Activated B cell treated with CpG ODN at 0.5 μM for 24 hours (primary cell): ENCODE results near the gene OSBPL5. TPM values are rescaled to one million over a fixed set of nuclear protein-coding genes. Genes with fewer than 3 reads are reported as not detected.

ENCODE experiments used
- ATAC-seq: fragments of 200-7000 bp; cut with Tn5 transposase; one replicate; pipeline ENCODE4 v1.10.0; 2021; ENCODE audit warnings: low read depth, mild to moderate bottlenecking, moderate library complexity
- CTCF ChIA-PET: fragments of 350-600 bp; sonication (Branson Sonifier 250); formaldehyde crosslinking; loops from one replicate; lab custom pipeline; 2021; ENCODE audit warnings: antibody characterized with exemption; lab: Charles Lee
- POLR2A ChIA-PET: fragments of 350-600 bp; sonication (Branson Sonifier 250); formaldehyde crosslinking; loops from one replicate; lab custom pipeline; 2021; ENCODE audit warnings: antibody characterized with exemption; lab: Charles Lee
- DNase-seq: peaks from one replicate; pipeline ENCODE4 v3.0.0; 2022
- H3K27ac Mint-ChIP-seq: one replicate; pipeline ENCODE4 v1.8.0; 2020; ENCODE audit warnings: mixed read lengths
- H3K27me3 Mint-ChIP-seq: one replicate; pipeline ENCODE4 v1.8.0; 2021; ENCODE audit warnings: mixed read lengths
- H3K36me3 Mint-ChIP-seq: one replicate; pipeline ENCODE4 v1.8.0; 2021; ENCODE audit warnings: low read depth, mixed read lengths
- H3K4me1 Mint-ChIP-seq: one replicate; pipeline ENCODE4 v1.8.0; 2021; ENCODE audit warnings: mixed read lengths
- H3K4me3 Mint-ChIP-seq: one replicate; pipeline ENCODE4 v1.8.0; 2020; ENCODE audit warnings: mild to moderate bottlenecking, mixed read lengths
- H3K9me3 Mint-ChIP-seq: one replicate; pipeline ENCODE4 v1.8.0; 2020; ENCODE audit warnings: mixed read lengths
- intact Hi-C: fragments of 100-400 bp; cut with micrococcal nuclease; formaldehyde crosslinking; loops from one replicate; pipeline ENCODE4 v1.15.1; 2024
- total RNA-seq: library from RNA; stranded (reverse); gene quantifications from 2 replicates; pipeline ENCODE4 v1.2.3, GENCODE V29; 2022
- TF ChIP-seq, protein P1 (sequence below): fragments of 200-600 bp; IDR thresholded peaks from one replicate; pipeline ENCODE4 v1.8.0; 2022; ENCODE audit warnings: antibody characterized with exemption, mild to moderate bottlenecking

Gene OSBPL5
- total RNA-seq, 1 donor from 2014 or later, result not detected

DNA sequence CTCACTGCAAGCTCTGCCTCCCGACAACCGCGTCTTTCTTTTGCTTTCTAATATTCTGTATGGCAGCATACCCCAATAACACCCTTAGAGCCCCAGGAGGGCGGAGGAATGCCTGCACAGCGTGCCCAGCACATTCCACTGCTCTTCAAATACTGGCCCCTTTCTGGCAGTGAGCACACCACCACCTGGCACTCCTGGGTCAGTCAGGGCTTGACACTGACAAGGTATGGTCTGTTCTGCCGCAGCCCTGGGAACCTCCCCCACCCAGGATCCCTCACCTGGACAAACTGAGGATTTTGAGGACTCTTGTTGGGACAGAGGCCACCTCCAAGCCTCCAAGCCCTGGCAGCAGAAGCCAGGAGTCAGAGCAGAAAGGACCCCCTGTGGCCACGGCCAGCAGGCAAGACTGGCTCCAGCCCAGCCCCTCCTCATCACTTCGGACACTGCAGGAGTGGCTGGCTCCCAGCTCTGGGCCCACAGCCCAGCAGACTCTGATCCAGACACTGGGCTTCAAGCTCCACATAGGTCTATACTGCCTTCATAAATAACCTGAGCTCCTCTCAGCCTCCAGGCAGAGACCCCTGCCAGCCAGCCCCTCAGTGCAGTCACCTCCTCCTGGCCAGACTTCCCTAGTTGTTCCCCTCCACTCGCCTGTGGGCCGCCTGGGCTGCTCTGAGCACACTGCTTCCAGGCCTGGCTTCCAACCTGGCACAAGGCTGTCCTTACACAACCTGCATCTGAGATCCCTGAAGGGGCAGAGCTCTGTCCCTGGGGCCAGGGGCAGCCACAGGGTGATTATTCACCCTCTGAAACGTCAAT, 122.4 kb downstream of the OSBPL5 start:
- Mint-ChIP-seq H3K4me1 (peaks cover 2% of the 10 kb centered on the region), H3K4me3 (no peak overlapping the region)

GRCh38 chr11:3041699-3042441, 123.2 kb downstream of the OSBPL5 start:
- intact Hi-C loops, result no loop called here
- Mint-ChIP-seq H3K36me3 (peaks cover 92% of the 10 kb centered on the region), H3K27ac (no peak overlapping the region), H3K4me3 (no peak overlapping the region), H3K9me3 (no peaks in the 10 kb centered on the region), H3K27me3 (no peaks in the 10 kb centered on the region), H3K4me1 (peaks cover 8% of the 10 kb centered on the region)
- ChIA-PET POLR2A (no interaction called here), CTCF (no interaction called here)
- DNase-seq, result no peak
- TF ChIP-seq, protein P1, sequence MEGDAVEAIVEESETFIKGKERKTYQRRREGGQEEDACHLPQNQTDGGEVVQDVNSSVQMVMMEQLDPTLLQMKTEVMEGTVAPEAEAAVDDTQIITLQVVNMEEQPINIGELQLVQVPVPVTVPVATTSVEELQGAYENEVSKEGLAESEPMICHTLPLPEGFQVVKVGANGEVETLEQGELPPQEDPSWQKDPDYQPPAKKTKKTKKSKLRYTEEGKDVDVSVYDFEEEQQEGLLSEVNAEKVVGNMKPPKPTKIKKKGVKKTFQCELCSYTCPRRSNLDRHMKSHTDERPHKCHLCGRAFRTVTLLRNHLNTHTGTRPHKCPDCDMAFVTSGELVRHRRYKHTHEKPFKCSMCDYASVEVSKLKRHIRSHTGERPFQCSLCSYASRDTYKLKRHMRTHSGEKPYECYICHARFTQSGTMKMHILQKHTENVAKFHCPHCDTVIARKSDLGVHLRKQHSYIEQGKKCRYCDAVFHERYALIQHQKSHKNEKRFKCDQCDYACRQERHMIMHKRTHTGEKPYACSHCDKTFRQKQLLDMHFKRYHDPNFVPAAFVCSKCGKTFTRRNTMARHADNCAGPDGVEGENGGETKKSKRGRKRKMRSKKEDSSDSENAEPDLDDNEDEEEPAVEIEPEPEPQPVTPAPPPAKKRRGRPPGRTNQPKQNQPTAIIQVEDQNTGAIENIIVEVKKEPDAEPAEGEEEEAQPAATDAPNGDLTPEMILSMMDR, result no peak
- no peak for ATAC-seq

More for the DNA sequence above, 122.4 kb downstream of the OSBPL5 start:
- ATAC-seq (no peak), DNase-seq (no peak)
- intact Hi-C loops, result no loop called here
- peaks cover 90% of the 10 kb centered on the region for H3K36me3 Mint-ChIP-seq
- H3K27ac Mint-ChIP-seq, result no peak overlapping the region
- TF ChIP-seq, protein P1, result no peak
- no peaks in the 10 kb centered on the region for H3K9me3 Mint-ChIP-seq
- CTCF ChIA-PET, result interaction anchor here (0.5 kb wide), 1 partner anchor 1382 kb away, joined by 3 read pairs; no protein-coding TSS in a partner anchor
- POLR2A ChIA-PET, result no interaction called here
- no peaks in the 10 kb centered on the region for H3K27me3 Mint-ChIP-seq

GRCh38 chr11:3040881-3041280, 124.2 kb downstream of the OSBPL5 start:
- Mint-ChIP-seq H3K4me1 (peaks cover 18% of the 10 kb centered on the region), H3K27ac (no peak overlapping the region), H3K9me3 (no peaks in the 10 kb centered on the region), H3K27me3 (no peaks in the 10 kb centered on the region), H3K36me3 (peaks cover 94% of the 10 kb centered on the region), H3K4me3 (no peak overlapping the region)
- ATAC-seq (no peak), DNase-seq (no peak)
- intact Hi-C loops, result no loop called here
- TF ChIP-seq, protein P1, result no peak
- ChIA-PET CTCF (interaction anchor here (10.2 kb wide), 1 partner anchor 51 kb away, joined by 89 read pairs; no protein-coding TSS in a partner anchor), POLR2A (no interaction called here)

GRCh38 chr11:3037945-3038271, 127.2 kb downstream of the OSBPL5 start:
- TF ChIP-seq, protein P1, result no peak
- ATAC-seq (no peak), DNase-seq (no peak)
- Mint-ChIP-seq H3K4me3 (no peak overlapping the region), H3K27ac (no peak overlapping the region), H3K27me3 (no peaks in the 10 kb centered on the region), H3K9me3 (no peaks in the 10 kb centered on the region), H3K4me1 (peaks cover 29% of the 10 kb centered on the region), H3K36me3 (peaks cover 87% of the 10 kb centered on the region)
- intact Hi-C loops, result loop anchor here (1.0 to 10.0 kb wide), 2 partner anchors 53 to 377 kb away; no protein-coding TSS in a partner anchor
- ChIA-PET POLR2A (no interaction called here), CTCF (interaction anchor here (0.8 to 10.2 kb wide), 9 partner anchors 9 to 505 kb away, joined by 4 to 89 read pairs (median 5); no protein-coding TSS in a partner anchor)

Other genes with a start within 250 kb of the OSBPL5 start
- gene PHLDA2, start 235.9 kb downstream of the OSBPL5 start, total RNA-seq, result 0.42 and 0.54 TPM in 2 replicates
- 112 and 115 TPM in 2 replicates for gene NAP1L4, start 173.0 kb downstream of the OSBPL5 start, total RNA-seq
- 95.9 and 110 TPM in 2 replicates for gene CARS1, start 107.9 kb downstream of the OSBPL5 start, total RNA-seq
- gene MRGPRG, start 53.5 kb upstream of the OSBPL5 start, total RNA-seq, result not detected in 2 replicates
- not detected in 2 replicates for gene MRGPRE, start 67.1 kb upstream of the OSBPL5 start, total RNA-seq
- 48.3 and 54.8 TPM in 2 replicates for gene ZNF195, start 213.8 kb upstream of the OSBPL5 start, total RNA-seq